Parathyroid adenoma (tissue), 2 donors: ENCODE data around the gene NCKAP5.

Experiments used
- H2AFZ ChIP-seq: fragments of 300-600 bp; sonication (generic); one replicate; pipeline ENCODE4 v1.7.0; 2017; ENCODE audit warnings: antibody characterized with exemption, mild to moderate bottlenecking
- H3K27ac ChIP-seq: fragments of 300-600 bp; sonication (generic); one replicate; pipeline ENCODE4 v1.7.0; 2017
- H3K27me3 ChIP-seq: fragments of 300-600 bp; sonication (generic); one replicate; pipeline ENCODE4 v1.7.0; 2017; ENCODE audit warnings: low read length; ENCODE audit not compliant: control insufficient read depth, insufficient read depth
- H3K36me3 ChIP-seq: fragments of 300-600 bp; sonication (generic); one replicate; pipeline ENCODE4 v1.7.0; 2017; ENCODE audit warnings: low read length; ENCODE audit not compliant: control insufficient read depth, insufficient read depth
- H3K4me1 ChIP-seq: fragments of 300-600 bp; sonication (generic); one replicate; pipeline ENCODE4 v1.7.0; 2017; ENCODE audit warnings: control low read depth
- H3K4me2 ChIP-seq: fragments of 300-600 bp; sonication (generic); one replicate; pipeline ENCODE4 v1.7.0; 2017; ENCODE audit warnings: low read length
- H3K4me3 ChIP-seq: fragments of 300-600 bp; sonication (generic); one replicate; pipeline ENCODE4 v1.7.0; 2017; ENCODE audit warnings: low read depth, low read length
- H3K79me2 ChIP-seq: fragments of 300-600 bp; sonication (generic); one replicate; pipeline ENCODE4 v1.7.0; 2017; ENCODE audit warnings: control low read depth
- H3K9ac ChIP-seq: fragments of 300-600 bp; sonication (generic); one replicate; pipeline ENCODE4 v1.7.0; 2017; ENCODE audit warnings: mild to moderate bottlenecking
- H3K9me3 ChIP-seq: fragments of 300-600 bp; sonication (generic); one replicate; pipeline ENCODE4 v1.7.0; 2017; ENCODE audit warnings: low read length; ENCODE audit not compliant: control insufficient read depth
- CTCF ChIP-seq: fragments of 300-600 bp; sonication (generic); IDR thresholded peaks from one replicate; pipeline ENCODE4 v1.7.0; 2017; ENCODE audit warnings: antibody characterized with exemption, mild to moderate bottlenecking
- donor health status: primary hyperparathyroidism.

The NCKAP5 gene

GRCh38 chr2:132902626-132903025 is 665.6 kb downstream of the NCKAP5 start:
- Histone ChIP-seq H3K9ac (no peak overlapping the region), H3K27ac (no peak overlapping the region)
- no peak for TF ChIP-seq CTCF

GRCh38 chr2:132901661-132902060 is 666.6 kb downstream of the NCKAP5 start:
- TF ChIP-seq CTCF, result no peak
- Histone ChIP-seq H3K27ac (no peak overlapping the region), H3K27me3 (no peaks in the 10 kb centered on the region), H3K9ac (no peak overlapping the region), H3K79me2 (no peaks in the 10 kb centered on the region), H3K9me3 (no peaks in the 10 kb centered on the region), H2AFZ (no peak overlapping the region), H3K36me3 (no peaks in the 10 kb centered on the region), H3K4me1 (no peaks in the 10 kb centered on the region), H3K4me3 (no peak overlapping the region), H3K4me2 (no peak overlapping the region)

More at GRCh38 chr2:132902626-132903025, 665.6 kb downstream of the NCKAP5 start:
- Histone ChIP-seq H3K36me3 (no peaks in the 10 kb centered on the region), H3K4me2 (no peak overlapping the region), H3K4me1 (no peaks in the 10 kb centered on the region), H3K27me3 (no peaks in the 10 kb centered on the region), H3K4me3 (no peak overlapping the region), H3K79me2 (no peaks in the 10 kb centered on the region), H3K9me3 (no peaks in the 10 kb centered on the region), H2AFZ (no peak overlapping the region)

- H3K4me2 ChIP-seq, result no peak overlapping the region
- H3K27me3 ChIP-seq, result no peaks in the 10 kb centered on the region
- H3K4me1 ChIP-seq, result no peaks in the 10 kb centered on the region
- H3K4me3 ChIP-seq, result no peak overlapping the region
- TF ChIP-seq CTCF, result no peak
- no peak overlapping the region for H2AFZ ChIP-seq
- no peaks in the 10 kb centered on the region for H3K36me3 ChIP-seq
- H3K9ac ChIP-seq, result no peak overlapping the region
- H3K27ac ChIP-seq, result no peak overlapping the region
- H3K9me3 ChIP-seq, result no peaks in the 10 kb centered on the region
- no peaks in the 10 kb centered on the region for H3K79me2 ChIP-seq
These were observed 671.2 kb downstream of the NCKAP5 start for GRCh38 chr2:132897111-132897510.

GRCh38 chr2:132896073-132896472 is 672.2 kb downstream of the NCKAP5 start:
- no peak overlapping the region for H3K9ac ChIP-seq
- no peaks in the 10 kb centered on the region for H3K27me3 ChIP-seq
- H3K4me1 ChIP-seq, result no peaks in the 10 kb centered on the region
- no peak overlapping the region for H3K27ac ChIP-seq
- no peak for TF ChIP-seq CTCF
- no peak overlapping the region for H2AFZ ChIP-seq
- no peak overlapping the region for H3K4me2 ChIP-seq
- no peaks in the 10 kb centered on the region for H3K9me3 ChIP-seq
- no peaks in the 10 kb centered on the region for H3K79me2 ChIP-seq
- H3K36me3 ChIP-seq, result no peaks in the 10 kb centered on the region
- H3K4me3 ChIP-seq, result no peak overlapping the region

GRCh38 chr2:132891498-132891897 is 676.8 kb downstream of the NCKAP5 start:
- no peak for TF ChIP-seq CTCF
- Histone ChIP-seq H2AFZ (no peak overlapping the region), H3K79me2 (no peaks in the 10 kb centered on the region), H3K27me3 (no peaks in the 10 kb centered on the region), H3K9me3 (no peaks in the 10 kb centered on the region), H3K27ac (no peak overlapping the region), H3K9ac (no peak overlapping the region), H3K4me1 (no peaks in the 10 kb centered on the region), H3K4me2 (no peak overlapping the region), H3K4me3 (no peak overlapping the region), H3K36me3 (no peaks in the 10 kb centered on the region)
